LNCAP (cell line): ENCODE measurements around the gene PLXDC2.

ENCODE experiments used
- CTCF ChIP-seq: fragments of 450-650 bp; IDR thresholded peaks from 2 replicates; pipeline ENCODE4 v1.5.1; 2017; ENCODE audit warnings: mild to moderate bottlenecking

Gene PLXDC2

GRCh38 chr10:19817231-19817933 lies 1.1 kb downstream of the PLXDC2 start:
- peak; percentile 26; the same call in 1 of the 2 replicates for TF ChIP-seq CTCF

- TF ChIP-seq CTCF: no peak
Measured at GRCh38 chr10:19818876-19819275, 2.6 kb downstream of the PLXDC2 start.

- peak; percentile 86 for TF ChIP-seq CTCF
Measured at GRCh38 chr10:19819419-19820033, 3.3 kb downstream of the PLXDC2 start.

GRCh38 chr10:19824381-19825342 lies 8.4 kb downstream of the PLXDC2 start:
- no peak for TF ChIP-seq CTCF

GRCh38 chr10:19825700-19826099 lies 9.5 kb downstream of the PLXDC2 start:
- TF ChIP-seq CTCF: no peak

GRCh38 chr10:19826712-19827111 lies 10.5 kb downstream of the PLXDC2 start:
- no peak for TF ChIP-seq CTCF

- TF ChIP-seq CTCF: no peak
Measured at GRCh38 chr10:19828278-19829049, 12.2 kb downstream of the PLXDC2 start.
